DOHH2 (cell line): Measurements from ENCODE around the gene DCDC2.

Experiments used
- H3F3A ChIP-seq: fragments of 200-600 bp; sonication (generic), shearing (Covaris generic); 2 replicates; pipeline ENCODE4 v1.6.0; 2016; ENCODE audit warnings: antibody characterized with exemption, mild to moderate bottlenecking; ENCODE audit not compliant: control insufficient read depth, insufficient read depth
- H3K27ac ChIP-seq: fragments of 200-600 bp; sonication (generic); 2 replicates; pipeline ENCODE4 v1.5.1; 2014; ENCODE audit warnings: low read depth, mild to moderate bottlenecking, low read length, moderate library complexity
- H3K27me3 ChIP-seq: fragments of 200-600 bp; sonication (generic); 2 replicates; pipeline ENCODE4 v1.6.1; 2014; ENCODE audit warnings: mild to moderate bottlenecking, low read length, mixed read lengths; ENCODE audit not compliant: control insufficient read depth
- H3K36me3 ChIP-seq: fragments of 200-600 bp; sonication (generic); 2 replicates; pipeline ENCODE4 v1.6.1; 2014; ENCODE audit warnings: mild to moderate bottlenecking, low read length, moderate library complexity, mixed read lengths; ENCODE audit not compliant: control insufficient read depth
- H3K4me1 ChIP-seq: fragments of 200-600 bp; sonication (generic); 2 replicates; pipeline ENCODE4 v1.6.1; 2014; ENCODE audit warnings: mild to moderate bottlenecking, low read length, mixed read lengths; ENCODE audit not compliant: control insufficient read depth
- H3K4me2 ChIP-seq: fragments of 200-600 bp; sonication (generic); 2 replicates; pipeline ENCODE4 v1.6.0; 2014; ENCODE audit warnings: mild to moderate bottlenecking, low read length, moderate library complexity
- H3K4me3 ChIP-seq: fragments of 200-600 bp; sonication (generic); 2 replicates; pipeline ENCODE4 v1.5.1; 2014; ENCODE audit warnings: mild to moderate bottlenecking, low read length, mixed read lengths
- H3K79me2 ChIP-seq: fragments of 200-600 bp; sonication (generic); 2 replicates; pipeline ENCODE4 v1.6.1; 2014; ENCODE audit warnings: mild to moderate bottlenecking, low read length, mixed read lengths; ENCODE audit not compliant: control insufficient read depth
- H3K9me2 ChIP-seq: fragments of 200-600 bp; sonication (generic); replicated peaks from 2 replicates; pipeline ENCODE4 v1.6.1; 2014; ENCODE audit warnings: mild to moderate bottlenecking, low read length, mixed read lengths; ENCODE audit not compliant: control insufficient read depth
- H3K9me3 ChIP-seq: fragments of 200-600 bp; sonication (generic); 2 replicates; pipeline ENCODE4 v1.6.1; 2014; ENCODE audit warnings: antibody characterized with exemption, low read length, mixed read lengths; ENCODE audit not compliant: control insufficient read depth, insufficient read depth
- H4K20me1 ChIP-seq: fragments of 200-600 bp; sonication (generic); 2 replicates; pipeline ENCODE4 v1.6.0; 2014; ENCODE audit warnings: low read depth, mild to moderate bottlenecking, antibody characterized with exemption, low read length, moderate library complexity; ENCODE audit not compliant: control insufficient read depth, insufficient read depth
- EZH2phosphoT487 ChIP-seq: fragments of 200-600 bp; sonication (generic); IDR thresholded peaks from 2 replicates; pipeline ENCODE4 v1.6.1; 2017; ENCODE audit warnings: borderline replicate concordance, mild to moderate bottlenecking, antibody characterized with exemption, low read length, moderate library complexity, mixed read lengths
- TF ChIP-seq, protein P1 (sequence below): fragments of 200-600 bp; sonication (generic); IDR thresholded peaks from one replicate; pipeline ENCODE4 v1.5.1; 2014; ENCODE audit warnings: antibody characterized with exemption, mild to moderate bottlenecking, low read depth, low read length; ENCODE audit not compliant: poor library complexity, severe bottlenecking

DCDC2 gene

DNA sequence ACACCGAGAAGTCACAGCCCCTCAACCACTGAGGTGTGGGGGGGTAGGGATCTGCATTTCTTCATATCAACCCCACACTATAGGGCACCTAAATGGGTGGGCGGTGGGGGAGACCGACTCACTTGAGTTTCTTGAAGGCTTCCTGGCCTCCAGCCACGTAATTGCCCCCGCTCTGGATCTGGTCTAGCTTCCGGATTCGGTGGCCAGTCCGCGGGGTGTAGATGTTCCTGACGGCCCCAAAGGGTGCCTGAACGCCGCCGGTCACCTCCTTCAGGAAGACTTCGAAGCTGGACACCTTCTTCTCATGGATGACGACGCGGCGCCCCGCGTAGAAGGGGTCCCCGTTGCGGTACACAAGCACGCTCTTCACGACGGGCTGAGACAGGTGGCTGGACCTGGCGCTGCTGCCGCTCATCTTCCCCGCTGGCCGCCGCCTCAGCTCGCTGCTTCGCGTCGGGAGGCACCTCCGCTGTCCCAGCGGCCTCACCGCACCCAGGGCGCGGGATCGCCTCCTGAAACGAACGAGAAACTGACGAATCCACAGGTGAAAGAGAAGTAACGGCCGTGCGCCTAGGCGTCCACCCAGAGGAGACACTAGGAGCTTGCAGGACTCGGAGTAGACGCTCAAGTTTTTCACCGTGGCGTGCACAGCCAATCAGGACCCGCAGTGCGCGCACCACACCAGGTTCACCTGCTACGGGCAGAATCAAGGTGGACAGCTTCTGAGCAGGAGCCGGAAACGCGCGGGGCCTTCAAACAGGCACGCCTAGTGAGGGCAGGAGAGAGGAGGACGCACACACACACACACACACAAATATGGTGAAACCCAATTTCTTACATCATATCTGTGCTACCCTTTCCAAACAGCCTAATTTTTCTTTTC, at the start of gene DCDC2:
Gene DCDC2 (minus strand): TSS at position 724 of the 883 bp plus-strand sequence. CDS start 309 bp downstream, at position 415.
- no peak within 1 kb of the TSS for H3K27ac ChIP-seq
- no peak within 1 kb of the TSS for H3K4me2 ChIP-seq
- no peaks in the 10 kb centered on the region for H3K9me3 ChIP-seq
- H3K9me2 ChIP-seq, result no peaks in the 10 kb centered on the region
- H3K27me3 ChIP-seq, result peaks cover 16% of the 10 kb centered on the region
- peaks cover 12% of the 10 kb centered on the region for H3K4me1 ChIP-seq
- no peak for TF ChIP-seq EZH2phosphoT487
- TF ChIP-seq, protein P1, sequence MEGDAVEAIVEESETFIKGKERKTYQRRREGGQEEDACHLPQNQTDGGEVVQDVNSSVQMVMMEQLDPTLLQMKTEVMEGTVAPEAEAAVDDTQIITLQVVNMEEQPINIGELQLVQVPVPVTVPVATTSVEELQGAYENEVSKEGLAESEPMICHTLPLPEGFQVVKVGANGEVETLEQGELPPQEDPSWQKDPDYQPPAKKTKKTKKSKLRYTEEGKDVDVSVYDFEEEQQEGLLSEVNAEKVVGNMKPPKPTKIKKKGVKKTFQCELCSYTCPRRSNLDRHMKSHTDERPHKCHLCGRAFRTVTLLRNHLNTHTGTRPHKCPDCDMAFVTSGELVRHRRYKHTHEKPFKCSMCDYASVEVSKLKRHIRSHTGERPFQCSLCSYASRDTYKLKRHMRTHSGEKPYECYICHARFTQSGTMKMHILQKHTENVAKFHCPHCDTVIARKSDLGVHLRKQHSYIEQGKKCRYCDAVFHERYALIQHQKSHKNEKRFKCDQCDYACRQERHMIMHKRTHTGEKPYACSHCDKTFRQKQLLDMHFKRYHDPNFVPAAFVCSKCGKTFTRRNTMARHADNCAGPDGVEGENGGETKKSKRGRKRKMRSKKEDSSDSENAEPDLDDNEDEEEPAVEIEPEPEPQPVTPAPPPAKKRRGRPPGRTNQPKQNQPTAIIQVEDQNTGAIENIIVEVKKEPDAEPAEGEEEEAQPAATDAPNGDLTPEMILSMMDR, result no peak
- peaks cover 9% of the 10 kb centered on the region; the same call in 1 of the 2 replicates for H3F3A ChIP-seq
- H3K36me3 ChIP-seq, result no peaks in the 10 kb centered on the region
- H3K79me2 ChIP-seq, result no peaks in the 10 kb centered on the region
- H3K4me3 ChIP-seq, result no peak within 1 kb of the TSS
- H4K20me1 ChIP-seq, result no peaks in the 10 kb centered on the region

DNA sequence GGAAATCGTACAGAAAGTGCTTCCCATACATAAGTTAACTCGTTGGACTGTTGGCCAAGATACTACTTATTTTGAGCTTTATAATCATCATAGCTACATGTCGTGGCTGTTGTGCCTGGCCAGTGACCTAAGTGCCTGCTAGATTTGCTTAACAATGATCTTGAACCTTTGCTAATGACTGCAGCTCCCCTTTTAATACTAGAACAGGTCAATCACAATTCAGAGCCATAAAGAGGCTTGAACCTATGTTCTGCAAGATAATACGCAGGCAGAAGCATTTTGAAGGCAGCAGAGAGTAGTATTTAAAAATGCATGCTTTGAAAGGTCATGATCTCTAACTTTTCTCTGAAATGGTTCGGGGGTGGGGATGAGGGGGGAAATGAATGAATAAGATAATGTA, 47.4 kb upstream of the DCDC2 start:
- 0 out of 2 replicates have a peak, but pooled peaks cover 3% of the 10 kb centered on the region for H3F3A ChIP-seq
- H3K9me2 ChIP-seq, result no peaks in the 10 kb centered on the region
- H3K4me2 ChIP-seq, result no peak overlapping the region
- no peak overlapping the region for H3K27ac ChIP-seq
- TF ChIP-seq, protein P1, result no peak
- TF ChIP-seq EZH2phosphoT487, result no peak
- no peaks in the 10 kb centered on the region for H3K27me3 ChIP-seq
- H3K79me2 ChIP-seq, result peaks cover 62% of the 10 kb centered on the region
- peaks cover 52% of the 10 kb centered on the region for H3K36me3 ChIP-seq
- no peaks in the 10 kb centered on the region for H3K9me3 ChIP-seq
- peaks cover 5% of the 10 kb centered on the region; the same call in 1 of the 2 replicates for H4K20me1 ChIP-seq
- no peak overlapping the region for H3K4me3 ChIP-seq
- peaks cover 26% of the 10 kb centered on the region for H3K4me1 ChIP-seq

DNA sequence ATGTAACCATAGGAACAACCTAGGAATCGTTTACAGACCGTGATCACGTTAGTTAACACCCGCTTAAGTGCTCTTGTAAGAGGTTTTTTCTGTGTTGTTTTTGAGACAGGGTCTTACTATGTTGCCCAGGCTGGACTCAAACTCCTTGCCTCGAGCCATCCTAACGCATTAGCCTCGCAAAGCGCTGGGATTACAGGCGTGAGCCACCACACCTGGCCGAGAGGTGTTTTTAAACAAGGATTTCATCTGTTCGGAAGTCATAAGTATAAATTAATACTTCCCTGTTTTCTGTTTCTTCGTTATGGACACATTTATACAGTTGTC, 45.6 kb upstream of the DCDC2 start:
- Histone ChIP-seq H3F3A (no peaks in the 10 kb centered on the region), H3K36me3 (peaks cover 34% of the 10 kb centered on the region), H3K4me2 (peak overlapping the region; percentile 78), H3K9me3 (no peaks in the 10 kb centered on the region), H3K79me2 (peaks cover 50% of the 10 kb centered on the region), H3K27ac (no peak overlapping the region), H3K4me1 (peaks cover 28% of the 10 kb centered on the region), H4K20me1 (peaks cover 5% of the 10 kb centered on the region; the same call in 1 of the 2 replicates), H3K9me2 (no peaks in the 10 kb centered on the region), H3K4me3 (peak overlapping the region; percentile 90), H3K27me3 (no peaks in the 10 kb centered on the region)
- TF ChIP-seq, protein P1, result no peak
- TF ChIP-seq EZH2phosphoT487, result no peak
